Measurements from ENCODE around the gene CD55. TPM values are rescaled to one million over a fixed set of nuclear protein-coding genes. Genes with fewer than 3 reads are reported as not detected.
A peak's percentile ranks its signal among the peaks of the same experiment; 100 is the strongest.

Gene CD55
- total and polyA plus RNA-seq, 2 experiments from 2014 or later: 16.7 to 18.5 TPM

DNA sequence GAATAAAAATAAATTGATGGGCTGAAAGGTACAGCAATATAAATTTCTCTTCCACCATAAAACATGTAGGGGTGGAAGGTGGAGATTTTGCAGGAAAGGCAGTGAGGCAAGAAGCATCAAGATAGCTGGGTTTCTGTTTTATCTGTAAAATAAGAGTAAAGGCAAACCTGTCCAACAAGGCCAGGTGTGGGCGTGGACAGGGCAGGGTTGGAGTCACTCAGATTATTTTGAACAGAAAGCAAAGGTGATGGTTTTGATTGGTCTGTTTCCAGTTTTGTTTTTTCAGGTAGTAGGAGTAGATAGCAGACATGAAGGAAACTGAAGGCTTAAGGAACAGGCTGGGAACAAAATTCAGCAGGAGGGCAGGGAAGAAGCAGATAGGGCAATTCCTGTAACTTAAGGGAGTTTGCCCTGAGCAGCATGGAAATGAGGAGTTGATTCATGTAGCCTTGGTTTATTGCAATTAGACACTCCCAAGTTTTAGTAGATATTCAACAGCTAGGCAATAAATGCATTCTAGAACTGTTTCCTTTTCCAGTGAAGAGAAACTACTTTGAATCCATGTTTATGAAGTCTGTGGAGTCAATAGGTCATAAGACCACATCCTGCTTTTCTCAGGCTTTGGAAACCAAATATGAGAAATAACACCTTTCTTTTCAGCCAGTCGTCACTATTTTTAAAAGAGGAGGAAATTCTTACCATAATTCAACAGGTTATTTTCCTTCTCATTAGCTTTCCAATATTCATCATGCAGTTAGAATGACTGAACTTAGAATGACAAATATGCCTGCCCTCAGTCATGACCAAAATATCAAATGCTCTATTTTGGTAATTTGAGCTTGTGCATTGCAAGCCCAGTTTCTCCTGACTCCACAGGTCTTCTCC lies 38.7 kb upstream of the CD55 start:
- Mint-ChIP-seq H3K9me3 (no peaks in the 10 kb centered on the region), H3K36me3 (ENCODE audit: low read depth) (no peaks in the 10 kb centered on the region), H3K4me1 (peaks cover 16% of the 10 kb centered on the region), H3K27me3 (ENCODE audit: insufficient read depth, low read depth, poor library complexity) (no peaks in the 10 kb centered on the region), H3K27ac (no peak overlapping the region), H3K4me3 (no peak overlapping the region)
- Histone ChIP-seq H3K9me2 (ENCODE audit: insufficient read depth) (peaks cover 3% of the 10 kb centered on the region; the same call in 1 of the 2 replicates), H2AFZ (0 out of 2 replicates have a peak overlapping the region, but pooled peaks have one; percentile 44), H3K4me3 (no peak overlapping the region), H3F3A (replicated peaks; ENCODE audit: low read depth) (no peaks in the 10 kb centered on the region), H3K4me2 (no peak overlapping the region), H3K27me3 (ENCODE audit: insufficient read depth) (no peaks in the 10 kb centered on the region), H4K20me1 (replicated peaks; ENCODE audit: insufficient read depth) (no peaks in the 10 kb centered on the region), H3K27ac (ENCODE audit: low read depth) (no peak overlapping the region), H3K36me3 (ENCODE audit: insufficient read depth) (no peaks in the 10 kb centered on the region), H3K4me1 (ENCODE audit: insufficient read depth) (peaks cover 18% of the 10 kb centered on the region), H3K79me2 (replicated peaks; ENCODE audit: insufficient read depth) (no peaks in the 10 kb centered on the region)
- TF ChIP-seq ZNF331 (CRISPR knock-in tag; IDR thresholded peaks at IDR 0.05; ENCODE audit: low read depth): no peak
- no peak for DNase-seq (ENCODE audit: low spot score)
- ATAC-seq: no peak

DNA sequence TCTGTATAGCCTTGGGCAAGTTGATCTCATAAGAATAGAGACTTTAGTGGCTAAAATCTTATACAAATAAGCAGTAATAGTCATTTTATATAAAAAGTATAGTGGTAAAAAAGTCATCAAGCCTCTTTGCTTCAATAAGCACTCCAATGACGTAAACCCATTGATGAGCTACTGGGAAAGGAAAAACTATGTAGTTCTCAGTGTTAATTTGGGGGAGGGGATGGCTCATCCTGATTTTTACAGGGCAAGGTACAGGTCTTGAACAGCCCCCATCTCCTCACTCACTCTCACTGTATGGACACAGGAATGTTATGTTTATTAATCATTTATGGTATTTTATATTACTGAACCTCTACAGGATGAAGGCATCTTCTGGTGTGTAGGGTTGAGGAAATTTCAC lies 38.1 kb upstream of the CD55 start:
- Histone ChIP-seq H3K36me3 (ENCODE audit: insufficient read depth) (no peaks in the 10 kb centered on the region), H3K79me2 (replicated peaks; ENCODE audit: insufficient read depth) (no peaks in the 10 kb centered on the region), H4K20me1 (replicated peaks; ENCODE audit: insufficient read depth) (no peaks in the 10 kb centered on the region), H3K4me2 (no peak overlapping the region), H3K4me1 (ENCODE audit: insufficient read depth) (peaks cover 22% of the 10 kb centered on the region), H3K9me2 (ENCODE audit: insufficient read depth) (peaks cover 3% of the 10 kb centered on the region; the same call in 1 of the 2 replicates), H3F3A (replicated peaks; ENCODE audit: low read depth) (no peaks in the 10 kb centered on the region), H2AFZ (no peak overlapping the region), H3K27me3 (ENCODE audit: insufficient read depth) (no peaks in the 10 kb centered on the region), H3K4me3 (no peak overlapping the region), H3K27ac (ENCODE audit: low read depth) (no peak overlapping the region)
- no peaks in the 10 kb centered on the region for H3K9me3 Mint-ChIP-seq
- H3K36me3 Mint-ChIP-seq (ENCODE audit: low read depth): no peaks in the 10 kb centered on the region
- DNase-seq (ENCODE audit: low spot score) (no peak), ATAC-seq (no peak)
- no peaks in the 10 kb centered on the region for H3K27me3 Mint-ChIP-seq (ENCODE audit: insufficient read depth, low read depth, poor library complexity)
- no peak overlapping the region for H3K4me3 Mint-ChIP-seq
- peaks cover 23% of the 10 kb centered on the region for H3K4me1 Mint-ChIP-seq
- no peak overlapping the region for H3K27ac Mint-ChIP-seq
- no peak for TF ChIP-seq NANOG (IDR thresholded peaks at IDR 0.05; ENCODE audit: borderline replicate concordance)
- no peak for TF ChIP-seq JUNB (IDR thresholded peaks at IDR 0.05; ENCODE audit: unreplicated experiment)
- no peak for TF ChIP-seq STAT1 (IDR thresholded peaks at IDR 0.05; ENCODE audit: unreplicated experiment)
- TF ChIP-seq, protein P1, sequence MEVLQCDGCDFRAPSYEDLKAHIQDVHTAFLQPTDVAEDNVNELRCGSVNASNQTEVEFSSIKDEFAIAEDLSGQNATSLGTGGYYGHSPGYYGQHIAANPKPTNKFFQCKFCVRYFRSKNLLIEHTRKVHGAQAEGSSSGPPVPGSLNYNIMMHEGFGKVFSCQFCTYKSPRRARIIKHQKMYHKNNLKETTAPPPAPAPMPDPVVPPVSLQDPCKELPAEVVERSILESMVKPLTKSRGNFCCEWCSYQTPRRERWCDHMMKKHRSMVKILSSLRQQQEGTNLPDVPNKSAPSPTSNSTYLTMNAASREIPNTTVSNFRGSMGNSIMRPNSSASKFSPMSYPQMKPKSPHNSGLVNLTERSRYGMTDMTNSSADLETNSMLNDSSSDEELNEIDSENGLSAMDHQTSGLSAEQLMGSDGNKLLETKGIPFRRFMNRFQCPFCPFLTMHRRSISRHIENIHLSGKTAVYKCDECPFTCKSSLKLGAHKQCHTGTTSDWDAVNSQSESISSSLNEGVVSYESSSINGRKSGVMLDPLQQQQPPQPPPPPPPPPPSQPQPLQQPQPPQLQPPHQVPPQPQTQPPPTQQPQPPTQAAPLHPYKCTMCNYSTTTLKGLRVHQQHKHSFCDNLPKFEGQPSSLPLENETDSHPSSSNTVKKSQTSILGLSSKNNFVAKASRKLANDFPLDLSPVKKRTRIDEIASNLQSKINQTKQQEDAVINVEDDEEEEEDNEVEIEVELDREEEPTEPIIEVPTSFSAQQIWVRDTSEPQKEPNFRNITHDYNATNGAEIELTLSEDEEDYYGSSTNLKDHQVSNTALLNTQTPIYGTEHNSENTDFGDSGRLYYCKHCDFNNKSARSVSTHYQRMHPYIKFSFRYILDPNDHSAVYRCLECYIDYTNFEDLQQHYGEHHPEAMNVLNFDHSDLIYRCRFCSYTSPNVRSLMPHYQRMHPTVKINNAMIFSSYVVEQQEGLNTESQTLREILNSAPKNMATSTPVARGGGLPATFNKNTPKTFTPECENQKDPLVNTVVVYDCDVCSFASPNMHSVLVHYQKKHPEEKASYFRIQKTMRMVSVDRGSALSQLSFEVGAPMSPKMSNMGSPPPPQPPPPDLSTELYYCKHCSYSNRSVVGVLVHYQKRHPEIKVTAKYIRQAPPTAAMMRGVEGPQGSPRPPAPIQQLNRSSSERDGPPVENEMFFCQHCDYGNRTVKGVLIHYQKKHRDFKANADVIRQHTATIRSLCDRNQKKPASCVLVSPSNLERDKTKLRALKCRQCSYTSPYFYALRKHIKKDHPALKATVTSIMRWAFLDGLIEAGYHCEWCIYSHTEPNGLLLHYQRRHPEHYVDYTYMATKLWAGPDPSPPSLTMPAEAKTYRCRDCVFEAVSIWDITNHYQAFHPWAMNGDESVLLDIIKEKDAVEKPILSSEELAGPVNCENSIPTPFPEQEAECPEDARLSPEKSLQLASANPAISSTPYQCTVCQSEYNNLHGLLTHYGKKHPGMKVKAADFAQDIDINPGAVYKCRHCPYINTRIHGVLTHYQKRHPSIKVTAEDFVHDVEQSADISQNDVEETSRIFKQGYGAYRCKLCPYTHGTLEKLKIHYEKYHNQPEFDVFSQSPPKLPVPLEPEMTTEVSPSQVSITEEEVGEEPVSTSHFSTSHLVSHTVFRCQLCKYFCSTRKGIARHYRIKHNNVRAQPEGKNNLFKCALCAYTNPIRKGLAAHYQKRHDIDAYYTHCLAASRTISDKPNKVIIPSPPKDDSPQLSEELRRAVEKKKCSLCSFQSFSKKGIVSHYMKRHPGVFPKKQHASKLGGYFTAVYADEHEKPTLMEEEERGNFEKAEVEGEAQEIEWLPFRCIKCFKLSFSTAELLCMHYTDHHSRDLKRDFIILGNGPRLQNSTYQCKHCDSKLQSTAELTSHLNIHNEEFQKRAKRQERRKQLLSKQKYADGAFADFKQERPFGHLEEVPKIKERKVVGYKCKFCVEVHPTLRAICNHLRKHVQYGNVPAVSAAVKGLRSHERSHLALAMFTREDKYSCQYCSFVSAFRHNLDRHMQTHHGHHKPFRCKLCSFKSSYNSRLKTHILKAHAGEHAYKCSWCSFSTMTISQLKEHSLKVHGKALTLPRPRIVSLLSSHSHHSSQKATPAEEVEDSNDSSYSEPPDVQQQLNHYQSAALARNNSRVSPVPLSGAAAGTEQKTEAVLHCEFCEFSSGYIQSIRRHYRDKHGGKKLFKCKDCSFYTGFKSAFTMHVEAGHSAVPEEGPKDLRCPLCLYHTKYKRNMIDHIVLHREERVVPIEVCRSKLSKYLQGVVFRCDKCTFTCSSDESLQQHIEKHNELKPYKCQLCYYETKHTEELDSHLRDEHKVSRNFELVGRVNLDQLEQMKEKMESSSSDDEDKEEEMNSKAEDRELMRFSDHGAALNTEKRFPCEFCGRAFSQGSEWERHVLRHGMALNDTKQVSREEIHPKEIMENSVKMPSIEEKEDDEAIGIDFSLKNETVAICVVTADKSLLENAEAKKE (CRISPR knock-in tag; IDR thresholded peaks at IDR 0.05): no peak
- TF ChIP-seq, protein P2, sequence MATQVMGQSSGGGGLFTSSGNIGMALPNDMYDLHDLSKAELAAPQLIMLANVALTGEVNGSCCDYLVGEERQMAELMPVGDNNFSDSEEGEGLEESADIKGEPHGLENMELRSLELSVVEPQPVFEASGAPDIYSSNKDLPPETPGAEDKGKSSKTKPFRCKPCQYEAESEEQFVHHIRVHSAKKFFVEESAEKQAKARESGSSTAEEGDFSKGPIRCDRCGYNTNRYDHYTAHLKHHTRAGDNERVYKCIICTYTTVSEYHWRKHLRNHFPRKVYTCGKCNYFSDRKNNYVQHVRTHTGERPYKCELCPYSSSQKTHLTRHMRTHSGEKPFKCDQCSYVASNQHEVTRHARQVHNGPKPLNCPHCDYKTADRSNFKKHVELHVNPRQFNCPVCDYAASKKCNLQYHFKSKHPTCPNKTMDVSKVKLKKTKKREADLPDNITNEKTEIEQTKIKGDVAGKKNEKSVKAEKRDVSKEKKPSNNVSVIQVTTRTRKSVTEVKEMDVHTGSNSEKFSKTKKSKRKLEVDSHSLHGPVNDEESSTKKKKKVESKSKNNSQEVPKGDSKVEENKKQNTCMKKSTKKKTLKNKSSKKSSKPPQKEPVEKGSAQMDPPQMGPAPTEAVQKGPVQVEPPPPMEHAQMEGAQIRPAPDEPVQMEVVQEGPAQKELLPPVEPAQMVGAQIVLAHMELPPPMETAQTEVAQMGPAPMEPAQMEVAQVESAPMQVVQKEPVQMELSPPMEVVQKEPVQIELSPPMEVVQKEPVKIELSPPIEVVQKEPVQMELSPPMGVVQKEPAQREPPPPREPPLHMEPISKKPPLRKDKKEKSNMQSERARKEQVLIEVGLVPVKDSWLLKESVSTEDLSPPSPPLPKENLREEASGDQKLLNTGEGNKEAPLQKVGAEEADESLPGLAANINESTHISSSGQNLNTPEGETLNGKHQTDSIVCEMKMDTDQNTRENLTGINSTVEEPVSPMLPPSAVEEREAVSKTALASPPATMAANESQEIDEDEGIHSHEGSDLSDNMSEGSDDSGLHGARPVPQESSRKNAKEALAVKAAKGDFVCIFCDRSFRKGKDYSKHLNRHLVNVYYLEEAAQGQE (IDR thresholded peaks at IDR 0.05; ENCODE audit: unreplicated experiment): no peak
- no peak for TF ChIP-seq POLR2AphosphoS5 (IDR thresholded peaks at IDR 0.05; ENCODE audit: low read depth)
- no peak for TF ChIP-seq CREB1 (CRISPR knock-in tag; IDR thresholded peaks at IDR 0.05; ENCODE audit: low read depth)
- TF ChIP-seq EZH2 (IDR thresholded peaks at IDR 0.05; ENCODE audit: low read depth, unreplicated experiment): no peak
- TF ChIP-seq ZNF331 (CRISPR knock-in tag; IDR thresholded peaks at IDR 0.05; ENCODE audit: low read depth): no peak
- no peak for TF ChIP-seq ZNF114 (CRISPR knock-in tag; IDR thresholded peaks at IDR 0.05)
- TF ChIP-seq EZH2phosphoT487 (IDR thresholded peaks at IDR 0.05; ENCODE audit: unreplicated experiment): no peak

All from GM23338 (cell line).